GM12878 (cell line): ENCODE measurements around the gene CCNYL1. TPM values are rescaled to one million over a fixed set of nuclear protein-coding genes. Genes with fewer than 3 reads are reported as not detected.

Experiments
- ATAC-seq: fragments of 200-7000 bp; cut with Tn5 transposase; 3 replicates; pipeline ENCODE4 v1.9.1; 2020; ENCODE audit warnings: mild to moderate bottlenecking, moderate library complexity
- BruUV-seq: library from RNA; stranded (reverse); fragments of 400-500 nt; replicated peaks from 2 replicates; lab custom pipeline; 2021; lab: Mats Ljungman, UMichigan
- CTCF ChIA-PET: fragments of 300-600 bp; sonication (Branson Sonifier 250); formaldehyde crosslinking; extraction: SDS; loops from one replicate; lab custom pipeline; 2021; ENCODE audit warnings: inconsistent platforms; lab: Yijun Ruan, JAX
- POLR2A ChIA-PET: fragments of 350-600 bp; formaldehyde crosslinking; extraction: SDS; loops from one replicate; lab custom pipeline; 2021; ENCODE audit warnings: inconsistent platforms; lab: Charles Lee
- RAD21 ChIA-PET: fragments of 300-600 bp; sonication (Branson Sonifier 250); formaldehyde crosslinking; loops from one replicate; lab custom pipeline; 2023; ENCODE audit warnings: antibody characterized with exemption; ENCODE audit not compliant: unreplicated experiment; lab: Charles Lee
- SMC1A ChIA-PET: fragments of 300-600 bp; sonication (Branson Sonifier 250); formaldehyde crosslinking; loops from one replicate; lab custom pipeline; 2023; ENCODE audit not compliant: unreplicated experiment, uncharacterized antibody; lab: Charles Lee
- DNase-seq: peaks from one replicate; pipeline ENCODE4 v3.0.0-alpha.2; 2011; ENCODE audit warnings: low read depth, low spot score
- FAIRE-seq: peaks from 3 replicates; lab custom pipeline; 2011; peaks lifted over from hg19 to GRCh38; lab: Jason Lieb, UNC
- H2AFZ ChIP-seq: 2 replicates; pipeline ENCODE4 v1.6.0; 2011; ENCODE audit warnings: low read depth, low read length, control low read depth; ENCODE audit not compliant: control insufficient read depth
- H3K27ac ChIP-seq: 2 replicates; pipeline ENCODE4 v1.5.1; 2011; ENCODE audit warnings: control low read depth; ENCODE audit not compliant: control insufficient read depth, insufficient read depth
- H3K27me3 ChIP-seq, 2 experiments: replicated peaks in 1 of 2; 2 replicates each; pipeline versions ENCODE4 v1.6.0 to v1.6.1; 2011; ENCODE audit warnings: low read length in 1 of 2; ENCODE audit not compliant: control insufficient read depth in 2 of 2, insufficient read depth in 2 of 2
- H3K36me3 ChIP-seq, 2 experiments: 2 replicates each; pipeline ENCODE4 v1.5.1; 2011; ENCODE audit warnings: low read length in 1 of 2; ENCODE audit not compliant: control insufficient read depth in 2 of 2, insufficient read depth in 2 of 2
- H3K4me1 ChIP-seq: 2 replicates; pipeline ENCODE4 v1.6.1; 2011; ENCODE audit warnings: mild to moderate bottlenecking, low read length, moderate library complexity, mixed read lengths; ENCODE audit not compliant: control insufficient read depth, insufficient read depth
- H3K4me2 ChIP-seq: 2 replicates; pipeline ENCODE4 v1.6.0; 2011; ENCODE audit warnings: control low read depth; ENCODE audit not compliant: control insufficient read depth, insufficient read depth
- H3K4me3 ChIP-seq: fragments of 200-600 bp; sonication (generic); 2 replicates; pipeline ENCODE4 v1.5.1; 2016
- H3K79me2 ChIP-seq: 2 replicates; pipeline ENCODE4 v1.6.0; 2011; ENCODE audit warnings: low read length; ENCODE audit not compliant: control insufficient read depth, insufficient read depth
- H3K9ac ChIP-seq: 2 replicates; pipeline ENCODE4 v1.8.0; 2011; ENCODE audit warnings: low read length, control low read depth, mixed read lengths; ENCODE audit not compliant: control insufficient read depth, insufficient read depth
- H3K9me3 ChIP-seq: replicated peaks from 3 replicates; pipeline ENCODE4 v1.5.1; 2011; ENCODE audit warnings: mild to moderate bottlenecking, low read length; ENCODE audit not compliant: control insufficient read depth, insufficient read depth
- H4K20me1 ChIP-seq: 2 replicates; pipeline ENCODE4 v1.6.0; 2011; ENCODE audit not compliant: control insufficient read depth, insufficient read depth
- ATF7 ChIP-seq: fragments of 450-650 bp; IDR thresholded peaks from 2 replicates; pipeline ENCODE4 v1.6.1; 2016; ENCODE audit warnings: low read depth, mild to moderate bottlenecking
- LARP7 ChIP-seq: fragments of 450-650 bp; IDR thresholded peaks from 2 replicates; pipeline ENCODE4 v1.6.1; 2017; ENCODE audit warnings: mild to moderate bottlenecking
- NFYA ChIP-seq: IDR thresholded peaks from 2 replicates; pipeline ENCODE4 v1.6.1; 2011; ENCODE audit warnings: low read depth, mild to moderate bottlenecking, low read length, improper control_type of control experiment, borderline replicate concordance
- PAX5 ChIP-seq: IDR thresholded peaks from 2 replicates; pipeline ENCODE4 v1.6.1; 2011; ENCODE audit warnings: low read depth, low read length, borderline replicate concordance
- SREBF2 ChIP-seq: IDR thresholded peaks from 2 replicates; pipeline ENCODE4 v1.6.1; 2012; ENCODE audit warnings: mild to moderate bottlenecking, low read length
- SRF ChIP-seq, 2 experiments: IDR thresholded peaks; 2 replicates each; pipeline ENCODE4 v1.6.1; 2011; ENCODE audit warnings: low read depth in 2 of 2, low read length in 2 of 2, mild to moderate bottlenecking in 1 of 2, moderate library complexity in 1 of 2
- ZNF24 ChIP-seq: fragments of 450-650 bp; IDR thresholded peaks from 2 replicates; pipeline ENCODE4 v1.6.1; 2017; ENCODE audit warnings: antibody characterized with exemption, mild to moderate bottlenecking
- ZNF384 ChIP-seq: IDR thresholded peaks from 2 replicates; pipeline ENCODE4 v1.6.1; 2012; ENCODE audit warnings: low read depth, mild to moderate bottlenecking, low read length, improper control_type of control experiment, borderline replicate concordance
- WGBS: methylation state at CpG from one replicate; pipeline ENCODE4 v1.1.6; 2016; ENCODE audit warnings: low lambda C conversion rate; ENCODE audit not compliant: insufficient replicate concordance, insufficient coverage; ENCODE audit errors: missing lambda C conversion rate; 5-methylcytosine and 5-hydroxymethylcytosine counted together
- in situ Hi-C: fragments of 300-500 bp; cut with MboI; formaldehyde crosslinking; loops from 9 replicates; pipeline ENCODE4 v1.14.3; 2018; ENCODE audit warnings: mixed read lengths
- intact Hi-C: fragments of 100-400 bp; cut with micrococcal nuclease; formaldehyde crosslinking; loops from one replicate; pipeline ENCODE4 v1.14.2; 2022; ENCODE audit not compliant: unreplicated experiment
- polyA plus RNA-seq, 11 experiments: library from polyadenylated mRNA; depleted of rRNA in 4 of 11; unstranded in 6 of 11; stranded (reverse) in 5 of 11; fragments of >200 nt; fragmentation: Nextera tagmentation in 4 of 11; fragmentation: Illumina TruSeq in 1 of 11; extraction: Ambion mirVana in 4 of 11; extraction: Trizol in 1 of 11; gene quantifications; 1 replicate in 1 of 11; 2 replicates in 10 of 11; pipeline versions ENCODE4 v1.2.1 to v1.2.3, GENCODE V29; 2011 to 2016; ENCODE audit warnings: inconsistent platforms in 2 of 11, missing spikeins in 2 of 11, low read depth in 1 of 11
- total RNA-seq, 4 experiments: library from RNA; depleted of rRNA in 3 of 4; stranded (reverse); fragments of >200 nt in 3 of 4; fragmentation: Illumina TruSeq in 1 of 4; extraction: Trizol in 1 of 4; gene quantifications; 2 replicates each; pipeline versions ENCODE4 v1.2.1 to v1.2.3, GENCODE V29; 2013 to 2021

Gene CCNYL1
- total and polyA plus RNA-seq, 10 of the 15 experiments (the other 5 are each of a cell fraction or from before 2014, with no cell fraction given), result 1.8 to 12.3 (median 5.9) TPM

DNA sequence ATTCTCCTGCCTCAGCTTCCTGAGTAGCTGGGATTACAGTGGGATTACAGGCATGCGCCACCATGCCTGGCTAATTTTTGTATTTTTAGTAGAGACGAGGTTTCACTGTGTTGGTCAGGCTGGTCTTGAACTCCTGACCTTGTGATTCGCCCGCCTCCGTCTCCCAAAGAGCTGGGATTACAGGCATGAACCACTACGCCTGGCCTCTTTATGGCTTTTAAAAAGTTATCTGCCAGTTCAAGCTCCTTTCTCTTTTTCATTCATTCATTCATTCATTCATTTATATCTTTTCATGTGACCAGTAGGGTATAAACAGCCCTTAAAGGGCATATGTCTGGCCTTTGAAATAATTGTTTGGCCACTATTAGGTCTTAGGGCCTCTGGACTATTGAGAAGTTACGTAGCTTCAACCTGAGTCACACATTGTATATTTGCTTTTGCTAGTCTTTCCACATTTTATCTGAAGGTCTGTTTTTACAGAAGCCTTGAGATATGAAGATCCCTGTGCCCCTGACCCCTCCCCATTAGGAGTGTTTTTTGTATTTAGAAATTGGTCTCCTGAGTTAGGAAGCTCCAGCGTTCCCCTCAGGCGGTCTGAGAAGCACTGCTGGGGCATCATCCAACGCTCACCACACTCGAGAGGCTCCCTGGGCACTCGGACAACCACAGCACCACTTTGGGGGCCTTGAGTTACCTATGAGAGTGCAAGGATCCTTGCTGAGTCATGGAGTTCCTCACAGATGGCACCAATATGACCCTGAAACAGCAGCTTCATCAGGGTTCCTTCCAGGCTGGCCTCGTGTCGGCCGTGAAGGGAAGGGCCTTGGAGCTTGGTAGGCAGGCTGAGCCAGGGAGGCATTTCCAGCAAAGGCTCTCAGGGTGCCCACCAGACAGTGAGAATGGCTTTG, 36.5 kb downstream of the CCNYL1 start:
- Histone ChIP-seq H3K27ac (no peak overlapping the region), H3K79me2 (no peaks in the 10 kb centered on the region), H3K4me2 (no peak overlapping the region), H3K9ac (no peak overlapping the region), H2AFZ (no peak overlapping the region), H3K27me3 (no peaks in the 10 kb centered on the region), H4K20me1 (no peaks in the 10 kb centered on the region), H3K36me3 (peaks cover 2 to 5% of the 10 kb centered on the region in 2 experiments; a peak in 3 of 4 replicates), H3K4me1 (no peaks in the 10 kb centered on the region), H3K4me3 (no peak overlapping the region), H3K9me3 (no peaks in the 10 kb centered on the region)
- TF ChIP-seq ATF7 (no peak), PAX5 (no peak), ZNF384 (no peak), NFYA (no peak), ZNF24 (0 out of 2 replicates have a peak, but pooled peaks have one; percentile 19), LARP7 (no peak), SRF (IDR thresholded peaks at IDR 0.05; ENCODE audit: low read depth in 2 of 2, low read length in 2 of 2) (no peak), SREBF2 (no peak)
- 96% methylated on average over 15 of the region's 15 CpGs for WGBS
- ChIA-PET POLR2A (interaction anchor here (1.0 kb wide), 1 partner anchor 122 kb away, joined by 5 read pairs; the partner anchor contains the start of gene METTL21A), CTCF (interaction anchor here (0.5 to 9.5 kb wide), 13 partner anchors 11 to 440 kb away, joined by 3 to 183 read pairs (median 8); partner anchors contain the start of genes FZD5 and METTL21A), SMC1A (interaction anchor here (1.0 to 9.9 kb wide), 9 partner anchors 11 to 318 kb away, joined by 3 to 190 read pairs (median 8); partner anchors contain the start of gene METTL21A), RAD21 (interaction anchor here (1.0 to 6.1 kb wide), 6 partner anchors 10 to 324 kb away, joined by 3 to 115 read pairs (median 12); no protein-coding TSS in a partner anchor)
- intact Hi-C loops (no loop called here), in situ Hi-C loops (loop anchor here (5.0 to 10.0 kb wide), 3 partner anchors 227 to 317 kb away; no protein-coding TSS in a partner anchor)
- FAIRE-seq, result no peak
- ATAC-seq, result no peak
- DNase-seq, result no peak
- no TSS peak for BruUV-seq
